ENCODE results near the gene DHX34. TPM values are rescaled to one million over a fixed set of nuclear protein-coding genes. Genes with fewer than 3 reads are reported as not detected.

DHX34 gene
- total and polyA plus RNA-seq, 8 donors, result 6.9 to 28.6 (median 10.5) TPM

GRCh38 chr19:47313754-47314295 is 35.3 kb upstream of the DHX34 start:
- peaks cover 0 to 56% (median 0%) of the 10 kb centered on the region in 3 donors for H3K27me3 ChIP-seq
- no peak for DNase-seq
- no peak overlapping the region for H3K4me3 ChIP-seq
- H3K27ac ChIP-seq, result peak overlapping the region in 4 of 5 donors; percentile 5 to 71 (median 10)
- no peaks in the 10 kb centered on the region for H3K9me3 ChIP-seq
- no peaks in the 10 kb centered on the region for H3K36me3 ChIP-seq
- 75 to 83% (median 79%) methylated on average over 10 of the region's 10 CpGs for WGBS, 5 donors
- H3K4me1 ChIP-seq, result peaks cover 0 to 8% (median 4%) of the 10 kb centered on the region in 4 donors
- no peak for TF ChIP-seq POLR2A (IDR thresholded peaks at IDR 0.05)
- TF ChIP-seq EP300 (IDR thresholded peaks at IDR 0.05), result no peak
- no peak for TF ChIP-seq POLR2AphosphoS5 (IDR thresholded peaks at IDR 0.05)
- TF ChIP-seq CTCF (IDR thresholded peaks at IDR 0.05), result no peak
- intact Hi-C loops (cut with DNase I; ENCODE audit: low total_unique reads), result no loop called here

DNA sequence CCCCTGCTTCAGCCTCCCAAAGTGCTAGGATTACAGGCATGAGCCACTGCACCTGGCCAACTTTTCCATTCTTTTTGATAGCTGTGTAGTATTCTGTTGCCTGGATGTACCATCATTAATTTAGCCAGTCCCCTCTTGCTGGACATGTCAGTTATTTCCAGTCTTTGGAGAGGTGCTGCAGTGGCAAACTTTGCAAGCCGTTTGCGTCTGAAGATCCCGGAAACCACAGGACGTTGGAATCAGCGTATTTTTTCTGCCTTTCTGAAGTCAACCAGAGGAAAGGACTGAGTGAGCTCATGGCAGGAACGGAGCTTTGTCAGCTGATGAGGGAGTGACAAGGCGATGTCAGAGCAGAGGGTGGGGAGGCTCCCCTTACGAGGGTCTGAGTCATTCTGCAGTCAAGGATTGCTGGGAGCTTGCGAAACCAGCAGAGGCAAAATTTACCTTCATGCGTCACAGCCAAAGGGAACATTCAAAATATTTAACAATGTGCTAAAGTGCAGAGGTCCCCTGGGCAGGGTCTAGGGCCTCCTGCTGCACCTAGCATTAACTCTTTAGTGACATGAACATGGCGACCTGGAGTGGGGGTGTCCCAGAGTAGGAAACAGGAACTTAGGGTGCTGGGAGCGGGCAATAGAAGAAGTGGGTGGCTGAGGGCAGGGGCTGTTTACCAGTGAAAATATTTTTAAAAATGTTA is 33.8 kb upstream of the DHX34 start:
- TF ChIP-seq EP300 (IDR thresholded peaks at IDR 0.05), result no peak
- TF ChIP-seq POLR2AphosphoS5 (IDR thresholded peaks at IDR 0.05), result peak in 2 of 3 donors; percentile 52 to 59
- intact Hi-C loops (cut with DNase I; ENCODE audit: low total_unique reads), result no loop called here
- H3K36me3 ChIP-seq, result peaks cover 0 to 8% (median 0%) of the 10 kb centered on the region in 4 donors
- no peaks in the 10 kb centered on the region for H3K9me3 ChIP-seq
- peaks cover 0 to 58% (median 0%) of the 10 kb centered on the region in 3 donors for H3K27me3 ChIP-seq
- H3K27ac ChIP-seq, result peak overlapping the region in 3 of 5 donors; percentile 15 to 71 (median 68)
- 34 to 44% (median 35%) methylated on average over 12 of the region's 12 CpGs for WGBS, 5 donors
- H3K4me3 ChIP-seq, result no peak overlapping the region
- H3K4me1 ChIP-seq, result peaks cover 0 to 8% (median 3%) of the 10 kb centered on the region in 4 donors
- peak; percentile 44 to 57 for DNase-seq

- Histone ChIP-seq H3K27me3 (peaks cover 0 to 58% (median 0%) of the 10 kb centered on the region in 3 donors), H3K4me1 (peaks cover 0 to 8% (median 0%) of the 10 kb centered on the region in 4 donors), H3K36me3 (peaks cover 0 to 12% (median 0%) of the 10 kb centered on the region in 4 donors), H3K27ac (no peak overlapping the region), H3K4me3 (no peak overlapping the region), H3K9me3 (peaks cover 0 to under 1% (median 0%) of the 10 kb centered on the region in 4 donors)
- DNase-seq, result no peak
- TF ChIP-seq POLR2A (IDR thresholded peaks at IDR 0.05) (no peak), POLR2AphosphoS5 (IDR thresholded peaks at IDR 0.05) (no peak), EP300 (IDR thresholded peaks at IDR 0.05) (no peak), CTCF (IDR thresholded peaks at IDR 0.05) (no peak)
- 81 to 89% (median 84%) methylated on average over 4 of the region's 4 CpGs for WGBS, 5 donors
- intact Hi-C loops (cut with DNase I; ENCODE audit: low total_unique reads), result no loop called here
Measured at GRCh38 chr19:47316513-47316912, 32.6 kb upstream of the DHX34 start.

- WGBS, 5 donors, result 89 to 94% (median 93%) methylated on average over 46 of the region's 46 CpGs
Measured at GRCh38 chr19:47319923-47320871, 28.9 kb upstream of the DHX34 start.

More at GRCh38 chr19:47319923-47320871, 28.9 kb upstream of the DHX34 start:
- DNase-seq, result no peak
- H3K4me3 ChIP-seq, result no peak overlapping the region
- no peak for TF ChIP-seq CTCF (IDR thresholded peaks at IDR 0.05)
- no peak for TF ChIP-seq EP300 (IDR thresholded peaks at IDR 0.05)
- TF ChIP-seq POLR2A (IDR thresholded peaks at IDR 0.05), result no peak
- peaks cover 0 to 6% (median 0%) of the 10 kb centered on the region in 4 donors for H3K9me3 ChIP-seq
- H3K36me3 ChIP-seq, result peaks cover 0 to 12% (median 0%) of the 10 kb centered on the region in 4 donors
- intact Hi-C loops (cut with DNase I; ENCODE audit: low total_unique reads), result loop anchor here (10.0 kb wide), 1 partner anchor 85 kb away; no protein-coding TSS in a partner anchor
- H3K27me3 ChIP-seq, result peaks cover 0 to 68% (median 0%) of the 10 kb centered on the region in 3 donors
- H3K4me1 ChIP-seq, result peaks cover 0 to 8% (median 0%) of the 10 kb centered on the region in 4 donors
- H3K27ac ChIP-seq, result no peak overlapping the region
